HL-60/S4 (cell line): ENCODE data around the gene ZNF385B.
"Not testable (repeated sequence)": the region's sequence is repeated elsewhere in the genome, so short reads cannot be mapped to it uniquely, and the experiment has no call there.

ENCODE experiments used
- in situ Hi-C: fragments of 300-500 bp; cut with MboI; formaldehyde crosslinking; loops from 2 replicates; pipeline ENCODE4 v1.14.3; 2022; ENCODE audit warnings: low sequenced_read_pairs

ZNF385B gene

GRCh38 chr2:179524809-179525339, 336.5 kb downstream of the ZNF385B start:
- in situ Hi-C loops, result no loop called here

GRCh38 chr2:179521944-179522343, 339.5 kb downstream of the ZNF385B start:
- in situ Hi-C loops, result no loop called here

GRCh38 chr2:179518830-179519229, 342.6 kb downstream of the ZNF385B start:
- in situ Hi-C loops, result no loop called here

- in situ Hi-C loops, result no loop called here
Observed at GRCh38 chr2:179513181-179513580, 348.2 kb downstream of the ZNF385B start.

- in situ Hi-C loops, result no loop called here
Observed at GRCh38 chr2:179512281-179513035, 349.0 kb downstream of the ZNF385B start.

- in situ Hi-C loops, result no loop called here
Observed at GRCh38 chr2:179511105-179511789, 350.2 kb downstream of the ZNF385B start.

GRCh38 chr2:179495315-179495714, 366.1 kb downstream of the ZNF385B start:
- in situ Hi-C loops, result no loop called here

- in situ Hi-C loops, result no loop called here
Observed at GRCh38 chr2:179488563-179488962, 372.8 kb downstream of the ZNF385B start.

GRCh38 chr2:179487010-179487731, 374.2 kb downstream of the ZNF385B start:
- in situ Hi-C loops, result no loop called here

- in situ Hi-C loops, result no loop called here
Observed at GRCh38 chr2:179483131-179483530, 378.3 kb downstream of the ZNF385B start.

- in situ Hi-C loops, result no loop called here
Observed at GRCh38 chr2:179479947-179480346, 381.5 kb downstream of the ZNF385B start.

GRCh38 chr2:179478771-179479170, 382.6 kb downstream of the ZNF385B start:
- in situ Hi-C loops, result no loop called here

- in situ Hi-C loops, result no loop called here
Observed at GRCh38 chr2:179470992-179471391, 390.4 kb downstream of the ZNF385B start.

GRCh38 chr2:179470089-179470488, 391.3 kb downstream of the ZNF385B start:
- in situ Hi-C loops, result no loop called here

- in situ Hi-C loops, result no loop called here
Observed at GRCh38 chr2:179467960-179468359, 393.5 kb downstream of the ZNF385B start.

GRCh38 chr2:179467111-179467510, 394.3 kb downstream of the ZNF385B start:
- in situ Hi-C loops, result no loop called here

GRCh38 chr2:179461420-179461819, 400.0 kb downstream of the ZNF385B start:
- in situ Hi-C loops, result no loop called here

- in situ Hi-C loops, result no loop called here
Observed at GRCh38 chr2:179460181-179460929, 401.1 kb downstream of the ZNF385B start.

- in situ Hi-C loops, result not testable (repeated sequence)
Observed at GRCh38 chr2:179458113-179458512, 403.3 kb downstream of the ZNF385B start.

GRCh38 chr2:179455824-179456223, 405.6 kb downstream of the ZNF385B start:
- in situ Hi-C loops, result no loop called here

- in situ Hi-C loops, result no loop called here
Observed at GRCh38 chr2:179455172-179455524, 406.3 kb downstream of the ZNF385B start.
